ENCODE measurements around the gene UCK2. TPM values are rescaled to one million over a fixed set of nuclear protein-coding genes. Genes with fewer than 3 reads are reported as not detected.

UCK2 gene
- total RNA-seq, 1 donor from 2014 or later: 8.3 TPM

DNA sequence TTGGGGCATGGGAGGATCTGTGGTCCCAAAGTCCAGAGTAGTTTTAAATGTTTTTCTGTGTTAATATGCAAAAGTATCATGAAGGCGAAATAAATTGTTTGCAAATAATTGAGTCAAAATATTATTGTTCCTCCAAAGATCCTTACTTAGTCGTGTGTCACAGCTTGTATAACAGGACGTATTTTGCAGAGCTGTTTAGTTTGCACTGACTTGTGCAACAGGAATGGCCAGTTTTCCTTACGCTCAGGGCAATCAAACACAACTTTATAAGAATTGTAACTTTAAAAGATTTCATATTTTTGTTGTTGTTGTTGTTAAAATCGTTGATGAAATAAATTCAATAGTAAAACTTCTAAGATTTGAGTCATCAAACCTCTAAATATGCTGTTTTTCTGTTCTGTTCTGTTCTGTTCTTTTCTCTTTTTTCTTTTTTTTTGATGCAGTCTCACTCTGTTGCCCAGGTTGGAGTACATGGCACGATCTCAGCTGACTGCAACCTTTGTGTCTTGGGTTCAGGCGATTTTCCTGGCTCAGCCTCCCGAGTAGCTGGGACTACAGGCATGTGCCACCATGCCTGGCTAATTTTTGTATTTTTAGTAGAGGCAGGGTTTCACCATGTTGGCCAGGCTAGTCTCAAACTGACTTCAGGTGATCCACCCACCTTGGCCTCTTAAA, 60.6 kb downstream of the UCK2 start:
- TF ChIP-seq, protein P1, sequence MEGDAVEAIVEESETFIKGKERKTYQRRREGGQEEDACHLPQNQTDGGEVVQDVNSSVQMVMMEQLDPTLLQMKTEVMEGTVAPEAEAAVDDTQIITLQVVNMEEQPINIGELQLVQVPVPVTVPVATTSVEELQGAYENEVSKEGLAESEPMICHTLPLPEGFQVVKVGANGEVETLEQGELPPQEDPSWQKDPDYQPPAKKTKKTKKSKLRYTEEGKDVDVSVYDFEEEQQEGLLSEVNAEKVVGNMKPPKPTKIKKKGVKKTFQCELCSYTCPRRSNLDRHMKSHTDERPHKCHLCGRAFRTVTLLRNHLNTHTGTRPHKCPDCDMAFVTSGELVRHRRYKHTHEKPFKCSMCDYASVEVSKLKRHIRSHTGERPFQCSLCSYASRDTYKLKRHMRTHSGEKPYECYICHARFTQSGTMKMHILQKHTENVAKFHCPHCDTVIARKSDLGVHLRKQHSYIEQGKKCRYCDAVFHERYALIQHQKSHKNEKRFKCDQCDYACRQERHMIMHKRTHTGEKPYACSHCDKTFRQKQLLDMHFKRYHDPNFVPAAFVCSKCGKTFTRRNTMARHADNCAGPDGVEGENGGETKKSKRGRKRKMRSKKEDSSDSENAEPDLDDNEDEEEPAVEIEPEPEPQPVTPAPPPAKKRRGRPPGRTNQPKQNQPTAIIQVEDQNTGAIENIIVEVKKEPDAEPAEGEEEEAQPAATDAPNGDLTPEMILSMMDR (IDR thresholded peaks at IDR 0.05): no peak
- peaks cover 14% of the 10 kb centered on the region for H3K4me1 ChIP-seq
- H3K4me3 ChIP-seq: no peak overlapping the region
- peaks cover 14% of the 10 kb centered on the region for H3K36me3 ChIP-seq
- H3K27ac ChIP-seq: no peak overlapping the region
- intact Hi-C loops (cut with DNase I): no loop called here
- DNase-seq (no peak), ATAC-seq (no peak)
- no peaks in the 10 kb centered on the region for H3K9me3 ChIP-seq
- no peaks in the 10 kb centered on the region for H3K27me3 ChIP-seq (ENCODE audit: low read depth)

DNA sequence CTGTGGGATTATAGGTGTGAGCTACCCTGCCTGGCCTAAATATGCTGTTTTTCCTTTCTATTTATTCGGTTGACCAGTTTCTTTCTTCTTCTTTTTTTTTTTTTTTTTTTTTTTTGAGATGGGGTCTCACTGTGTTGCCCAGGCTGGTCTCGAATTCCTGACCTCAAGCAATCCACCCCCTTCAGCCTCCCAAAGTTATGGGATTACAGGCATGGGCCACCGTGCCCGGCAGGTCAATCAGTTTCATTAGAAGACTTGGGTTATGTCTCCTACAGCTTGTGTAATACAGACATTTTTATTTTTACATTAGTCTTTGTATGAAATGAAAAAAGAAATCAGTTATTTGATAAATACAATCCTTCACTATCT, 61.1 kb downstream of the UCK2 start:
- H3K27me3 ChIP-seq (ENCODE audit: low read depth): no peaks in the 10 kb centered on the region
- TF ChIP-seq, protein P1 (IDR thresholded peaks at IDR 0.05): no peak
- H3K36me3 ChIP-seq: peaks cover 14% of the 10 kb centered on the region
- DNase-seq: no peak
- H3K4me1 ChIP-seq: peaks cover 13% of the 10 kb centered on the region
- no peak overlapping the region for H3K27ac ChIP-seq
- ATAC-seq: no peak
- intact Hi-C loops (cut with DNase I): no loop called here
- H3K4me3 ChIP-seq: no peak overlapping the region
- no peaks in the 10 kb centered on the region for H3K9me3 ChIP-seq

DNA sequence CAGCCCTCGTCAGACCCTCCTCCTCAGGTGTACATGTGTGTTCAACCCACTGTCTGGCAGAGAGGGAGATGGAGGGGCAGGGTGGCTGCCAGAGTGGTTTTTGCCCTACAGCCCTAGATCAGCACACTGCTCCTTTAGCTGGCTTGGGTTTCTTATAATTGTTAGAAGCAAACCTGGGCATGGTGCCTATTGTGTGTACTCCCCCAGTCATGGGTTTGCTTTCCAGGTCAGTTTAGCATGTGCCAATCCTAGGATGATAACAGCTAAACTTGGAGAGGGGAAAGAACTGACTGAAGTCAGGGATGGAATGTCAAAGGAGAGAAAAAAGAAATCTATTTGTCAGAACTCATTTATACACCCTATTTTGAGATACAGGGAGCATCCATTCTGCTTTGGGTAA, 63.3 kb downstream of the UCK2 start:
- Histone ChIP-seq H3K36me3 (peaks cover 14% of the 10 kb centered on the region), H3K27me3 (ENCODE audit: low read depth) (no peaks in the 10 kb centered on the region), H3K27ac (no peak overlapping the region), H3K9me3 (no peaks in the 10 kb centered on the region), H3K4me1 (no peaks in the 10 kb centered on the region), H3K4me3 (no peak overlapping the region)
- ATAC-seq (no peak), DNase-seq (no peak)
- intact Hi-C loops (cut with DNase I): no loop called here
- TF ChIP-seq, protein P1 (IDR thresholded peaks at IDR 0.05): no peak

DNA sequence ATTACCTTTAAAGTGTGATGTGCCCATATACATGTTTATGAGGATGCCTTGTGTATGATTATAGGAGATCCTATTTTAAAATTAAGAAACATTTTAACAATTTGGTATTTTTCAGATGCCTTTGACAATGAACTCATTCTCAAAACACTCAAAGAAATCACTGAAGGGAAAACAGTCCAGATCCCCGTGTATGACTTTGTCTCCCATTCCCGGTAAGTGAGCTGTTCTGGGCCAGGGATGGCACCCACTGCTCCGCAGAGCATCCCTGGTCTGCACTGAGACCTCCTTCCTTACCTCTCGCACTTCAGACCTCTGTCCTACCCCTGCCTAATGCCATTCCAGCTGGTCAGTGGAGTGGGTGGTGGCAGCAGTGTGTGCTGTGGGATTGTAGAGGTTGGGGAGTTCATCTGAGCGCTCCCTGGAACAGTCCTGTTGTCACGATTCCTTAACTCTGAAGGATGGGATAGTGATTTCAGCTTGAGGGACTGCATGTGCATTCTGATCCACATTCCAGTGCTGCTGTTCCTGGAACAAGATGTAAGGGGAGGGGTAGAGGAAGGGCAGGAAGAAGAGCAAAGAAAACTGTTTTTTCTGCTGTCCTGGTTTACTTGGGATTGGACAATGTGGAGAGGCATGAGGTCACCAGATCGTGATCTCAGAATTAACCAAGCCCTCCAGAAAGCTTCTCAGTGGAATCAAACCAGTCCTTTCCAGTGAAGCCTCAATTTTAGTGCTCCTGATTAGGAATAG, 63.9 kb downstream of the UCK2 start:
- TF ChIP-seq, protein P1 (IDR thresholded peaks at IDR 0.05): no peak
- DNase-seq (no peak), ATAC-seq (no peak)
- H3K27me3 ChIP-seq (ENCODE audit: low read depth): no peaks in the 10 kb centered on the region
- peaks cover 19% of the 10 kb centered on the region for H3K36me3 ChIP-seq
- intact Hi-C loops (cut with DNase I): no loop called here
- no peaks in the 10 kb centered on the region for H3K4me1 ChIP-seq
- no peak overlapping the region for H3K4me3 ChIP-seq
- H3K27ac ChIP-seq: no peak overlapping the region
- H3K9me3 ChIP-seq: no peaks in the 10 kb centered on the region

DNA sequence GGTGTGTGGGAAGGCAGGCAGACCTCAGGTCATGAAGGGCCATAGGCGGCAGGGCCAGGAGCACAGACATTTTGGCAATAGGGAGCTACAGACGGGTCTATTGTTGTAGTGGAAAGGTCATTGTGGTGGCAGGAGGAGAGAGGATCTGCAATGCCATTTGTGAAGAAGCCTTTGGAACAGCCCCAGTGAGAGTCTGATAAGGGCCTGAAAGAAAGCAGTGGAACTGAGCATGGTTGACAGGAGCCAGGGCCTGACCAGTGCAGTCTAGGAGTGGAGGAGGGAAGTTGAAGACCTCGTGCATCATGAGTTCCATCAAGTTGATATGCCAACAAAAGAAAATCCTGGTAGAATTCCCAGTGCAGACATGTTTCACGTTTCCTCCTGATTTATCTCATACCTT, 65.5 kb downstream of the UCK2 start:
- H3K4me3 ChIP-seq: no peak overlapping the region
- ATAC-seq (no peak), DNase-seq (no peak)
- intact Hi-C loops (cut with DNase I): no loop called here
- no peaks in the 10 kb centered on the region for H3K27me3 ChIP-seq (ENCODE audit: low read depth)
- H3K36me3 ChIP-seq: peaks cover 28% of the 10 kb centered on the region
- no peak overlapping the region for H3K27ac ChIP-seq
- no peaks in the 10 kb centered on the region for H3K4me1 ChIP-seq
- TF ChIP-seq, protein P1 (IDR thresholded peaks at IDR 0.05): no peak
- no peaks in the 10 kb centered on the region for H3K9me3 ChIP-seq
